Measurements from ENCODE around the gene CCDC127. TPM values are rescaled to one million over a fixed set of nuclear protein-coding genes. Genes with fewer than 3 reads are reported as not detected.

CCDC127 gene
- total and polyA plus RNA-seq, 2 of the 13 experiments (the other 11 are each of a cell fraction or from before 2014, with no cell fraction given) = 2.9 to 4.3 TPM

DNA sequence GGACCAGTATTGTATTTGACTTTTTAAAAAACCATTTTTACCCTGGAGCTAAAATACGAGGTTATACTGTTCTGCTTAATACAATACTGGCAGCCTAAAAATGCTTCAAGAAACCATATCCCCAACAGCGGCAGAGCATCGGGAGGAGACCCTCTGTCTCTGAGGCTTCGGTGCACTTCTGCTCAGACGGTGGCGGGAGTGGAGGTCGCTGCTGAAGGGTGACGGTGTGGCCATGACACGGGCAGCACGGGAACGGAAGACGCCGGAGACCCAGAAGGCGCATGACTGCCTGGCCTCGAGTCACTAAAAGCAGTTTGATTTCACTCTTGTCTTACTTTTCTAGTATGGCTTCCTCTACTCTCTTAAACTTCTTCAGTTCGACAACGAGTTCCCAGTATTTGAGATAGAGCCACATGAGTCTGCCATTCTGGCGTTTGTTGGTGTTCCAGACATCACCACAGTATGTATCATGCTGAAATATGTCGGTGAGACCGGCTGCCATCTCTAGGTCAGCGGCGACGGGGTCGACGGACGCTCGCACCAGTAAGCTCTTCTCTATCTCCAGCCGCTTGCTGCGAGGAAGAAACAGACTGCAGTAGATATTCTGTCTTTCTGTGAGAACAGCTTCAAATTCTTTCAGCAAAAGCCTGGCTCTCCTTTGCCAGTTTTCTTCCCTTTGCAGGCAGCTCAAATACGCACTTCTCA lies 12.8 kb downstream of the CCDC127 start (continued):
- TF ChIP-seq HMG20B (CRISPR knock-in tag; conservative IDR thresholded peaks at IDR 0.05) = no peak
- no peak for TF ChIP-seq SRSF4 (IDR thresholded peaks at IDR 0.05; ENCODE audit: low read depth, low read length, poor library complexity, severe bottlenecking)
- TF ChIP-seq, protein P1, sequence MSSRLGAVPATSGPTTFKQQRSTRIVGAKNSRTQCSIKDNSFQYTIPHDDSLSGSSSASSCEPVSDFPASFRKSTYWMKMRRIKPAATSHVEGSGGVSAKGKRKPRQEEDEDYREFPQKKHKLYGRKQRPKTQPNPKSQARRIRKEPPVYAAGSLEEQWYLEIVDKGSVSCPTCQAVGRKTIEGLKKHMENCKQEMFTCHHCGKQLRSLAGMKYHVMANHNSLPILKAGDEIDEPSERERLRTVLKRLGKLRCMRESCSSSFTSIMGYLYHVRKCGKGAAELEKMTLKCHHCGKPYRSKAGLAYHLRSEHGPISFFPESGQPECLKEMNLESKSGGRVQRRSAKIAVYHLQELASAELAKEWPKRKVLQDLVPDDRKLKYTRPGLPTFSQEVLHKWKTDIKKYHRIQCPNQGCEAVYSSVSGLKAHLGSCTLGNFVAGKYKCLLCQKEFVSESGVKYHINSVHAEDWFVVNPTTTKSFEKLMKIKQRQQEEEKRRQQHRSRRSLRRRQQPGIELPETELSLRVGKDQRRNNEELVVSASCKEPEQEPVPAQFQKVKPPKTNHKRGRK (CRISPR knock-in tag; IDR thresholded peaks at IDR 0.05) = no peak
- no peak for TF ChIP-seq HMGXB3 (CRISPR knock-in tag; IDR thresholded peaks at IDR 0.05; ENCODE audit: borderline replicate concordance)
- no peak for TF ChIP-seq ATRX (CRISPR knock-in tag; IDR thresholded peaks at IDR 0.05; ENCODE audit: borderline replicate concordance)
- TF ChIP-seq IRX3 (CRISPR knock-in tag; IDR thresholded peaks at IDR 0.05; ENCODE audit: borderline replicate concordance, low read depth) = no peak
- TF ChIP-seq MBNL3 (CRISPR knock-in tag; conservative IDR thresholded peaks at IDR 0.05) = no peak

Measured in HepG2 (cell line).